Brain pericyte (primary cell): ENCODE data around the gene TEX14.
A peak's percentile ranks its signal among the peaks of the same experiment; 100 is the strongest.

ENCODE experiments used
- DNase-seq: peaks from one replicate; pipeline ENCODE4 v3.0.0-alpha.2; 2012; ENCODE audit warnings: low read depth, low spot score

The TEX14 gene

DNA sequence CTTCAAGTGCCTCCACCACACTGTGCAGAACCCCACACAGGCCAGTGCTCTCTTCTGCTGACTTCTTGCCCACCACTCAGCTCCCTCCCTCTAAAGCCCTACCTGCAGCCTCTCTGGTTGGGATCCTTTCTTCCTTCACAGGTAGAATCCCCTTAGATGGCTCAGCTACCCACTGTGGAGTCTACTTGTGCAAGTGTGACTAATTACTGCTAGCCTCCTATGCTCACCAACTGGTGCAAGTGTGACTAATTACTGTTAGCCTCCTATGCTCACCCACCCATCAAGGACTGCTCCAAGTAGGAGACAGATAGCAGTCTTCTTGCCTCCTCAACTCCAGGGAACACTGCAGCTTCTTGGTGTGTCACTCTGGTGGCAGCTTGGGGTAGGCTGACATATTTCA, 43.6 kb downstream of the TEX14 start:
- no peak for DNase-seq

DNA sequence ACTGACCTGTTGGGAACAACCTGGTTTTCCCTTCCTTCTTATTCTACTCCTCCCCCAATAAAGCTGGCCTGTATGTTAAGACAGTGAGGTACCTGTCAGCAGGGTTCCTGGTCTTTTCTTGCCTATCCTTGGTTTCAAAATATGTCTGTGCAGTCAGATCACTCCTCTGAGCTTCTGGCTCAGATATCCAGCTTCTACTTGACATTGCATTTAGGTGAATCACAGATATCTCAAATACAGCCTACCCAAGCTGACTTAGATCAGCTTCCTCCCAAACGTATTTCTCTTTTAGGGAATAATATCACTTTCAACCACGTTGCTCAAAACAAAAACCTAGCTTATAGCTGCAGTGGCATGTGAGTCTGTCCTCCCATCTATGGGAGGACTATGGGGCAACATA, 48.7 kb downstream of the TEX14 start:
- no peak for DNase-seq

DNA sequence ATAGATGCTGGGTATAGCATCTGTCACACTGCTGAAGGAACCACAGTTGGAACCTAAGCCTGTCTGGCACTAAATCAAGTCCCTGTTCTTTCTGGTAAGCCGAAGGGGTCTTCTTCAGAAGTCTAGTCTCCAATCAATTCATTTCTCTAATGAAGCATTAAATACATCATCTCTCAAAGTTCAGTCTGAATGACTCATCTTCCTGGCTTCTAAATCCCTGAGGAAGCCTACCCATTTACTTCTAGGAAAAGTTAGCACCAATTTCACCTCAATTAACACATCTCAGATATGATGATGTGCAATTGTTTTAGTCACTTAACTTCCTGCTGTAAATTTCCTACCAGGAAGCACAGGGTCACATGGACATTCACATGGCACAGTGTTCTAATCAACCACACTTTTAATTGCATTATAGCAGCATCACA, 49.9 kb downstream of the TEX14 start:
- DNase-seq = no peak

DNA sequence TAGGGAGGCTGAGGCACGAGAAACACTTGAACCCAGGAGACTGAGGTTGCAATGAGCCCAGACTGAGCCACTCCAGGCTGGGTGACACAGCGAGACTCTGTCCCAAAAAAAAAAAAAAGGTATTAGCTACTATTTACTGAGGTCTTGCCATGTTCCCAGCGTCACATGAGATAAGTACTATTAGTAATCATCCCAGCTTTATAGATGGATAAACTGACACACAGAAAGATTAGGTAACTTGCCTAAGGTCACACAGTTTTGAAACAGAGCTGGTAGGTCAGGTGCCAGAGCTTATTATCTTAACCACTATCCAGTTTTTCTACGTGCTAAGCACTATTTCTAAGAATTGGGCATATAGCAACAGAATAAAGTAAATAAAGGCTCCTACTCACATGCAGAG, 51.6 kb downstream of the TEX14 start:
- no peak for DNase-seq

DNA sequence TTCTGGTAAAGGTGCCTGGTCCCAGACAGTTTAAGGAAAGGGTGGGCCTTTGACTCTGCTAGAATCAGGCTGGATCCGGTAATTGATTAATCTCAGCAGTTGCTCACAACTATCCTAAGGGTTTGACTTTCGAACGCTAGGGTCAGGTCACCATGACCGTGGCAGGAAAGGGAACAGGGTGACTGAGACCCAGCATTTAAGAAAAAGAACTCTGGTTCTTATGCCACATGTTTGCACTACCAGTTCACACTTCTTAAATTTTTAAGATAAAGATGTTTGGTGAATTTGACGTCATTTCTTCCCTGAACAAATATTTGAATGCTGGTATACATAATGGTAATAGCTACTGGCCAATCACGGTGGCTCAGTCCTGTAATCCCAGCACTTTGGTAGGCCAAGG, 52.2 kb downstream of the TEX14 start:
- no peak for DNase-seq

DNA sequence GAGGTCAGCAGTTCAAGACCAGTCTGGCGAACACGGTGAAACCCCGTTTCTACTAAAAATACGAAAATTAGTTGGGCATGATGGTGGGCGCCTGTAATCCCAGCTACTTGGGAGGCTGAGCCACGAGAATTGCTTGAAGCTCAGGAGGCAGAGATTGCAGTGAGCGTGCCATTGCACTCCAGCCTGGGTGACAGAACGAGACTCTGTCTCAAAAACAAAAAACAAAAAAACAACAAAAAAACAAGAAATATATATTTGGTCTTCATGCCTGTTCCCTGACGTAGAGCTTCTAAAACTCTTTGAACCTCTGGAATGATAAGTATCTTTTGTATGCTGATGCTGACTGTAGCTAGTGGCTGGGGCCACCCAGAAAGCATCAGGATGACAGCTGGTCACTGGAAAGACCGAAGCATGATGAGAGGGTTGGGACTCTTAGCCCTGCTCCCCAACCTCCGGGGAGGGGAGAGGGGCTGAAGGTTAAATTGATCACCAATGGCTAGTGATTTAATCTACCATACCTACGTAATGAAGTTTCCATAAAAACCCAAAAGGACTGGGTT, 54.8 kb downstream of the TEX14 start:
- DNase-seq = no peak

DNA sequence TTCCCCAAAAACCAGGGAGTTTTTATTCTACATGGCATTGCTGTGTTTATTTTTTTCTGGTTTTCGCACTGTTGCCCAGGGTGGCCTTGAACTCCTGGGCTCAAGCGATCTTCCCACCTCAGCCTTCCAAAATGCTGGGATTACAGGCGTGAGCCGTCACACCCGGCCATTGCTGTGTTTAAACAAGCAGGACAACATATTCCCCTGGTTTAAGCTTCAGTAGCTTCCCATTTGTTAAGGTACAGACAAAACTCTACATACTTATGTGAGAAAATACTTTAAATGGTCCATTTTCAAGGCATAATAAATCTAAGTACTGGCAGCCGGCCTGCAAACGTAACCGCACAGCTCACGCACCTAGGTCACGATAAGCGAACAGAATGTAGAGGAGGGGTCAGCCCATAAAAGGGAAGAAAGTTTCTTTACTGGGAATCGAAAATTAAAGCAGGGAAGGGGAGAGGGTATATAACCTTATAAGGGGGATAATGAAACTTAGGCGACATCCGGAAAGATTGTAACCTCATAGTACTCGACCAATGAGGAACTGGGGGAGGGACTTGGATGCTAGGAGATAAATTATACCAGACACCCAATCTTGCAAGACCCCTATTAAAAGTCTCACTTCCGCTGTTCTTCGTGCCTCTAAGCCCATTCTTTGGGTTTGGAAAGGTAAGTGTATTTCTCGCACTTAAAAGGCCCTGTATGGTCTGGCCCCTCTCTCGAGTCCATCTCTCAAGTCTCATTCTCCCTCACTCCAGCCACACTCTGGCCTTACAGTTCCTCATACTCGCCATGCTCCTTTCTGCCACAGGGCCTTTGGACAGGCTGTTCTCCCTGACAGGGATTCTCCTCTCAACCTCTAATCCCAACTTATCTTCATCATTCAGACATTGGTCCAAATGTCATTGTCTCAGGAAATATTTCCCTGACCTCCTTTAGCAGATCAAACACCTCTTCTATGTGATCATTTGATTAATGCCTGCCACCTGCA, 59.2 kb downstream of the TEX14 start:
- DNase-seq = no peak

DNA sequence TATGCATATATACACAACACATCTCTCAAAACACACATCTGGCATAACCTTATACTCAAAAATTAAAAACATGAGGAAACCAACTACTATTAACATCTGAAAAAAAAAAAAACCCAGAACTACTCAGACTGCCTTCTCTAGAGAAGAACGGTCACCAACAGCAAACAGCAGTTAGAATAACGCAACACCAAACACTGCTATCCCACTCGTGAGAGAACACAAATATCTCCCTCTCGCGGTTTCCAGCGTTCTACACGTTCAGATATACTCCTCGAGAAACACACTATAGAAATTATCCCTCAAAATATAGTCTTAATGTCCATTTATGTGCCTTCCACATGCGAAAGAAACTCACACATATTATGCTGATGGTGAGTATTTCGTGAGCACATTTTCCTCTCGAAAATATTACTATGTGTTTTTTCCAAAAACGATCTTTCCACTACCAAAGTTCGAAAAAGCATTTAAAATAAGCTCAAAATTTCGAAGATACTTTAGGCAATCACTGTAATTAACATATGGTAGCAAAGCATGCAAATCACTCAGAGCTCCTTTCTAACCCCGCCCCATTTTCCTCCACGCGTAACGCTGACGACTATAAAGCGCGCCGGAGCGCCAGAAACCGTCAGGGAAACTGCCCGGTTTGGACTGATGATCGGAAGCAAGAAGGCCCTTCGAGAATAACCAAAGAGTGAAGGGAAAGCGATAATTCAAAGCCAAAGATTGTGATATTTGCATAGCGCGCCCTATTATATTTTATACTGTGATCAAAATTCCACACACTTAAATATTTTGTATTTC, 60.1 kb downstream of the TEX14 start:
- DNase-seq = peak; percentile 96

DNA sequence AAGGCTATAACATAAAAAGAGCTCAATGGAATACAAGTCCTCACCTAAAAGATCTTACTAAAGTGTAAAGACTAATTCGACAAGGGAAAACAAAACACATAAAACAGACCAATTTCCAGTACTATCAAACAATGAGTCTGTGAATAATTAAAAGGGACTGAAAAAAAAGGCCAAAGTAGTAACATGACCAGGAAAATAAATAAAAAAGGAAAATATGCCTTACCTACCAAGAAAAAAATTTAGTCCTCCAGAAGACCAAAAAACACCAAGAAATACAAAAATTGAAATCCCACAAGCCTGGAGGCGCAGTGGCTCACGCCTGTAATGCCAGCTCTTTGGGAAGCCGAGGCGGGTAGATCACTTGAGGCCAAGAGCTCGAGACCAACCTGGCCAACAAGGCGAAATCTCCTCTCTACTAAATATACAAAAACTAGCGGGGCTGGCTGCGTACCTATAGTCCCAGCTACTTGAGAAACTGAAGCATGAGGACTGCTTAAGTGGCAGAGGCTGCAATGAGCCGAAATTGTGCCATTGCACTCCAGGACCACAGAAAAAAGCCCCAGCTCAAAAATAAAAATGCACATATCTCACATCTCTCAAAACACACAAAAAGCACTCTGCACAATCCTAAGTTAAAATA, 60.8 kb downstream of the TEX14 start:
- DNase-seq = no peak

DNA sequence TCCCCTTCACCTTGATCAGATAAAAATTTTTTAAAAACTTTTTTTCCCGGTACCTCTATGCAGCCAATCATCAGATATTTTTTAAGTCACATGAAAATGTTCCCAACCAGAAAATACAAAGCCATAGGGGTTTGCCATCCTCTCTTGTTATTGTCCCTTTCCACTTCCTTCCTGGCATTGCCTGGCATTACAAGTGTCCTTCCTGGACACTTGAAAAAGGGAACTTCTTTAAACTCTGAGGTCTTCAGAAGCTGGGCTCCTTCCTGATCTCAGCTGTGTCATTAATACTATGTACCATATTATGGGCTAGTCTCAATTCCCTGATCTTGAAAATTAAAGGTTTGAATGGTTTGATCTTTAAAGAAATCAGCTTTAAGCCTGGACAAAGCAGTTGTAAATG, 64.9 kb downstream of the TEX14 start:
- no peak for DNase-seq

DNA sequence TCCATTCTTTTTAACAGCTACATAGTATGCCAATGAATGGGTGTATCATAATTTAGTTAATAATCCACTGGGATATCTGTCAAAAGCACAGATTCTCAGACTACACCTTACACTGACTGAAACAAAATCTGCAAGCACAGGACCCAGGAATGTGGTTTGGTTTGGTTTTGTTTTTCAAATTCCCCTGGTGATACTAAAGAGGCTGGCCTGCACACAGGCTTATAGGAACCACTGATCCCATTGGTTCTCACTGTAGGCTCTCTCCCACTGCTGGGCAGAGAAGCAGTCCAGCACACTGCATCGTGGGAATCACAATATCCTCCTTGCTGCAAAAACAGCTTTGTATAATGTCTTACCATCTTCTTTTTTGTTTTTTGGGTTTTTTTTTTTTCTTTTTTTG, 67.1 kb downstream of the TEX14 start:
- no peak for DNase-seq

DNA sequence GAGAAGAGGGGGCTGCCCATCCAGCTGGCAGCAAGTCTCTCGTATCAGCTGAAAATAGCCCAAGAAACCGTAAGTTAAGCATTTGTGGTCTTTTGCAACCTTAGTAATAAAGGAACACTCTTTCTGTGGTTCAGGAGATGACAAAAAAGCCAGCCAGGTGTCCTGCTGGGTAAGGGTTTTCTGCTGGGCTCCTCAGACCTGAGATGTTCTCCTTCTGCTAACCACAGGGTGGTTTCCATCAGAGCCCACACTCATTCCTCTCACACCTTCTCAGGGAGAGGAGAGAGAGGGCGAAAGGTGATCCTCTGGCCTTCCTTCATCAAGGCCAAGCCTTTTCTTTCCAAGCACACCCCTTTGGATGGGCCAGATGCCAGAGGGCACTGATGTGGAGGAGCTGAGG, 70.7 kb downstream of the TEX14 start:
- no peak for DNase-seq

DNA sequence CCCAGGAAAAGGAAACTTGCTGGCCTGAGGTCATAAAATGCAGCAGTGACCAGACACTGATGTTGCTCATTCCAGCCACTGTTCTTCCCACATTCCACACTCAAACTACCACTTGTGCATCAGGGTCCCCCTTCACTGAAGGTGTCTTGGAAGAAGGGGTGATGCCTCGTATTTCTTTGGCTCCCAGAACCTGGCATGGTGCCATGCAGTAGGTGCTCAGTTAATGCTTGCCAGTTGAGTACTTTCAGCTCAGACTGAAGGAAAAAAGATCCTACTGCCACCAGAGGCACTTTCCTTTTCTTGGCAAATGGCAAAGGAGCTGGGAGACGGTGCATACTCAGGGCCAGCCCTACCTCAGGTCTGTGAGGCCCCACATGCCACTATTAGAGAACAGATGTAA, 73.5 kb downstream of the TEX14 start:
- DNase-seq = no peak

DNA sequence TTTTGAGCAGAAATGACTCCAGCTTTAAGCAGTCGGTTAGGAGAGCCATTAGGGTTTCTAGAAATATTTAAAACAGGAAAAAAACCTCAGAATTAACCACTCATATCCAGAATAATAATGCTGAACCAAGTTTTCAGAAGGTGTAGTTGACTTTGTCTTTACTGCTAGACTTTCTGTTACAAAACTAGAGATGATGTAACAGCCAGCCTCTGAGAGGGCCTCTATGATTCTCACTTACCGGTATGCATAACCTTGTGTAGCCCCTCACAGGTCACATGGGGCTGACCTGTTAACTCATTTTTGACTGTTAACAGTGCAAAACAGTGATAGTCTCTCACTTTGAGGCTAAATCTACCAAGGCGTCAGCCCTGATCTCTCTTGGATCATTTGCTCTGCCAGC, 74.3 kb downstream of the TEX14 start:
- DNase-seq = no peak

DNA sequence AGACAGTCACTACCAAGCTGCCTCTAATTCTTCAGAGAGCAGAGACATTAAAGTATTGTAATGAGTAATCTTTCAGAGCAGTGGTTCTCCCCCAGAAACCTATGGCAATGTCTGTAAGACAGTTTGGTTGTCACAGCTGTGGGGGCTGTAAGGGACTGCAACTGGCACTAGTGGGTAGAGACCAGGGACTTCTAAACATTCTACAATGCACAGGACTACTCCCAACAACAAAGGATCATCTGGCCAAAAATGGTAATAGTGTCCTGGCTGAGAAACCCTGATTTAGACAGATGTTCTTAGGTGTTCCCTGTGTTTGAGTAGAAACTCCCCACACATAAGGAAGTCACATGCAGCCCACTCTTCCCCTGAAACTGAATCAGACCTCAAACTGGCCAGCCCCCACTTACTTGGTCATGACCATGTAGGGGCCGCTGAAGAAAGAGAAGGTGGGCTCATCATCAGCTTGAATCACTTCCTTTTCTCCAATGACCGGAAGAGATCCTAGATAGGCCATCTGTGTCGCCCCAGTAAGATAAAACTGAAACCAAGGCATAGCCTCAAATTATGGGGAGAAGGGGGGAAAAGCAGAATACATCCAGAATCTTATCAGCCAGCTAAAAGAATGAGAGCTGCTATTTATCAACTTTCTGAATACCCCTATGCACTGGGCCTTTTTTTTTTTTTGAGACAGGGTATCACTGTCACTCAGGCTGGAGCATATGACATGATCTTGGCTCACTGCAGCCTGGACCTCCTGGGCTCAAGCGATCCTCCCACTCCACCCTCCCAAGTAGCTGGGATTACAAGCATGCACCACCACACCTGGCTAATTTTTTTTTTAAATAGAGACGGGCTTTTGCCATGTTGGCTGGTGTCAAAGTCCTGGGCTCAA, 75.8 kb downstream of the TEX14 start:
- DNase-seq = no peak

DNA sequence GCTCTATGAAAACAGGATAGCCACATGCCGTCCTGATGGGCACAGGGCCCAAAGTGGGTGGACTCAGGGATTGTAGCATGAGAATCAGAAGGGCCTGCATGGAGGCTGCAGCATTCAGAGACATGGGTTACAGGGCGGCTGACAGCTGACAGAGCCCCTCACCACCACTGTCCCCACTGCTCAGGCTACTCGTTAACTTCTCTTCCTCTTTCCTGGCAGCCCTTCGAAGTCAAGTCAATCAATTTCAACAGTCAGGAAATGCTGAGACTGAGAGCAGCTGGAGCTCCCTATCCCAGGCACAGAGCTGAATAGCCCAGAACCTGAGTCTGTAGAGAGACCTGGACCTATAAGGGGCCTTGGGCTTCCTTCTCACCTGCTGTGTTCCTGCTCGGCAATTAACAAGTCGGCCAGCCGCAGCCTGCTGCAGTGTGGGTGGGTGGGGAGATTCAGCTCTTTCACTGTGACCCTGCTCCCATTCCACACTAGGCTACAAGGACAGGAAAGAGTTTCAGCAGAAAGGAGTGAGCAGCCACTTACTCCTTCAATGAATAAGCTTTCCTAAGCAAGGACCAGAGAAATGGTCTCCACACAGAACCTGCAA, 76.9 kb downstream of the TEX14 start:
- no peak for DNase-seq

DNA sequence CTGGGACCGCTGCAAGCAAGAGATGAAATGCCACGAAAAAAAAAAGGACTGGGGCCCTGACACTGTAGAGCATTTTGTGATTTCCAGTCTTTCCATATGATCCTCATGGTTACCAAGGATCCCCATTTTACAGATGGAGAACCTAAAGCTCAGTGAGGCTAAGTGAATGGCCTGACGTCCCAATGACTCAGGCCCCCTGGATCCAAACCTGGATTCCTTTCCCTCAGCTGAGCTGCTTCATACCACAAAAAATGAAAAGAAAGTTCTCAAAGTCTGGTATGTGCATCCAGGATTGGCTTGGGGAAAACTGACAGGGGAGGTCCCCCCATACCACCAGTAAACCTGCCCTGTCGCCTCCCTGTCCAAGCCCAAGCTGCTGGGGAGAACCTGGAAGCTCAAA, 80.5 kb downstream of the TEX14 start:
- DNase-seq = no peak

DNA sequence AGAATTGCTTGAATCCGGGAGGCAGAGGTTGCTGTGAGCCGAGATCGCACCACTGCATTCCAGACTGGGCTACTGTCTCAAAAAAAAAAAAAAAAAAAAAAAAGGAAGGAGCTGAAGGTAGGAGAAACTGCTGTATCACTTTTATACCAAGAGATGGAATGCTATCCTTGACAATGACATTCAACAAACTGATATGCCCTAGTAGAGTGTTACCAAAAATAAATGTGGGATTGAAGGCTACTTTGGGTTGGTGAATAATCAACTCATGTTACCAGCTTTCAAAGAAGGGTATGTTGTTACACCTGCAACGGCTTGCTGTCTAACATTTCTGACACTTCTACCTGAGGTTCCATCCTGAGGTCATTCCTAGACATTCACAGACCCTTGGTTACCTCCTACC, 84.9 kb downstream of the TEX14 start:
- DNase-seq = no peak

DNA sequence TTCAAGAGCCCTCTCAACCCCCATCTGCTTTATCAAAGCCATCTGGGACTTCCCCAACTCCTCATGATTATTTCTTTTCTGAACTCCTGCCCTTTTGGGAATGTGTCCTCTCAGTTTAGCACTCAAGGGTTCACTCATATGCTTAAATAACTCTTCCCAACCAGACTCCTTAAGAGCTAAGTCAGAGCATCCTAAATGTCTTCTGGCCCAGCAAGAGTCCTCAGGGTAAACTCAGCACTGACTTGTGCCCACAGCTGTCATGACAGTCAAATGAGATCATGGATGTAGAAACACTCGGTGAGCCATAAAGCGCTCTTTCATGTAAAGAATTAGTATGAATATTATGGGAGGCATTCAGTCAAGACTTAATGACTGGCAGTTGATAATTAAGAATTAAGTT, 85.9 kb downstream of the TEX14 start:
- no peak for DNase-seq

DNA sequence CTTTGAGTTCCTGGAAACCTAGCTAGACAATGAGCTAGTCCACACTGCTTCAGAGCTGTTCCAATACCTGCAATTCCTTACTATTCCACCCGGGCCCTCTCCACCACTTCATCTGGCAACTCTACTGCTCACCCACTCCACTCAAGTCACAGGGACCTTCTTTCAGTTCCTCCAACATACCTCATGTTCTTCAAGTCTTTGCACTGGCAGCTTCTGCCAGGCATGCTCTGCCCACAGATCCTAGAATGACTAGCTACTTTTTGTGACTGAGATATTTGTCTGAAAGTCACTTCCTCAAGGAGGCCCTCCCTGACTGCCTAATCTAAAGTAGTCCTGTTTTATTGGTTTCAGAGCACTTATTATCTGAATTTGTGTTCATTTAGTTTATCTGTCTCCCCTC, 86.4 kb downstream of the TEX14 start:
- no peak for DNase-seq

DNA sequence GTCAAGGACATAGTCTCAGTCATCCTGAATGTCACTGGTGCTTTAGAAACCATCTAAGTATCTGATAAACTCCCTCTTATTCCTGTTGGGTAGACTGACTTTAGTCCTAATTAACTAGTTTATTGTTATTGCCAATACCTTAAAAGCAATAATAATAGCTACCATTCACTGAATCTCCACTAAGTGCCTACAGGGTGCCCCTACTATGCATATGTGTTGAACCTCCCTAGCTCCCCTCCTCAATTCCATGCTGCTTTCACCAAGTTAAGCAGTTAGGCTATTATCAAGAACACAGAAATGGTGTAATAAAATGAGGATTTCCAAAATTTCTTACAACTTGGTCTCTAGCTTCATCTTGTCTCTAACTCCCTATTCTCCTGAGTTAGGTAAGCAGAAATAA, 89.9 kb downstream of the TEX14 start:
- DNase-seq = no peak
